Measurements from ENCODE around the gene DNASE1L1.

Gene DNASE1L1

DNA sequence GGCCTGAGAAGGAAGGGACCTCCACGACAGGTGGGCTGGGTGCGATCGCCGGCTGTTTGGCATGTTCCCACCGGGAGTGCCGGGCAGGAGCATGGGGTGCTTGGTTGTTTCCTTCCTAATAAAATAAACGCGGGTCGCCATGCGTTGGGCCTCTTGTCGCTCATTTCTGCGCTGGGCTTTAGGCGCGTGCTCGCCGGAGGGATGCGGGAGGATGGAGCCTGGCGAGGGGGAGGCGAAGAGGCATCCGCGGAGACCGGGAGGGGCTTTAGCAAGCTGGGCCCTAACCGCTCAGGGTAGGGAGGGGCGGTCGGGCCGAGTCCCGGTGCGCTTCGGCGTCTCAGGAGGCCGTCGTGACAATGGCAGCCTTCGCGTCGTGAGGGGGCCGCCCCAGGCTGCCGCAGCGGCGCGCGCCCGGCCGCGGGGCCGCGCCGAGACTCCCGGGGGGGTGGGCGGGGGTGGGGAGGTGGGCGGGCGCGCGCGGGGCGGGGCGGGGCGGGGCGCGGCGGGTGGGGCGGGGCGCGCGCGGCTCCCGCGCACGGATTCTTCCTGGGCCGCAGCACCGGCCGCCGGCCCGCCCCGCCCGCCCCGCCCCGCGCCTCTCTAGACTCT lies 27.4 kb upstream of the DNASE1L1 start:
- DNase-seq, result no peak

DNA sequence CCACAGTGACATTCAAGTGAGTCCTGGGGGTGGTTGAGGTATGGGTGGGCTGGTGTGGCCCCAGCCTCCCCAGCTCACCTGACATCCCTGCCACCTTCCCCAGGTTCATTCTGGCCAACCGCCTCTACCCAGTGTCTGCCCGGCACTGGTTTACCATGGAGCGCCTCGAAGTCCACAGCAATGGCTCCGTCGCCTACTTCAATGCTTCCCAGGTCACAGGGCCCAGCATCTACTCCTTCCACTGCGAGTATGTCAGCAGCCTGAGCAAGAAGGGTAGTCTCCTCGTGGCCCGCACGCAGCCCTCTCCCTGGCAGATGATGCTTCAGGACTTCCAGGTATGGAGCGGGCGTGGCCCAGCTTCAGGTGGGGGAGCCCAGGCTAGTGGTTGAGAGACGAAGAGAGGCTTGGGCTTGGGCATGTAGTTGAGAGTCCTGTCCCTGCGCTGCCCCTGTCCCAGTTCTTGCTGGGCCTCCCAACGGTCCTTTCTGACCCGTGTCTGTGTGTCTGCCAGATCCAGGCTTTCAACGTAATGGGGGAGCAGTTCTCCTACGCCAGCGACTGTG lies 26.2 kb upstream of the DNASE1L1 start:
- no peak for DNase-seq

DNA sequence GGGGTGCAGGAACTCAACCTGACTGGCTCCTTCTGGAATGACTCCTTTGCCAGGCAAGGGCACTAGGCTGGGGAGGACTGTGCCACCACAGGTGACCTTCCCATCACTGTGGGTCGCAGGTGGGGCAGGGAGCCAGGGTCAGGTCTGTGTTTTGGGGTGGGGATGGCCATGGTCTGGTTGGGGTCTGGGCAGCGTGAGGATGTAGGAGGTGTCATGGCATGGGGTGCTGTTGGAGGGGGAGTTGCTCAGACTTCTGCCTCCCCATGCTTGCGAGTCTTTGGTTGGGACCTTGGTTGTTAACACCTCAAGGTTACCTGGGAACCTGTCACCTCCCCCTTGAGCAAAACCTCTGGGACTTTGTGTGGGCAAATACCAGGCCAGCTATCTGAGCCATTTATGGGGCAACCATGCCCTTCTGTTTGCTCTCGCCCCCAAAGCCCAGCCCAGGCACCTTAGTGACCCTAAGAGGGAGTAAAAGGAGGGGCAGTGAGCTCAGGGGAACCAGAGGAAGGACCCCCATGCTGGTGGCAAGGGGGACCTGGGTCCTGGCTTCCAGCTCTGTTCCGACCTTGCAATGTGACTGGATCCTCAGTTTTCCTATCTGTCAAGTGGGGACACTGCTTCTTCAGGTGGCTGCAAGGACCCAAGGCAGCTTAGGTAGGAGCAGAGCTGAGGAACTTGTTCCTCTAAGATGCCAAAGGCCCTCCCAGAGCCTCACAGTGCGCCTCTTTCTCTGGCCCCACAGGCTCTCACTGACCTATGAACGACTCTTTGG lies 25.5 kb upstream of the DNASE1L1 start:
- no peak for DNase-seq

DNA sequence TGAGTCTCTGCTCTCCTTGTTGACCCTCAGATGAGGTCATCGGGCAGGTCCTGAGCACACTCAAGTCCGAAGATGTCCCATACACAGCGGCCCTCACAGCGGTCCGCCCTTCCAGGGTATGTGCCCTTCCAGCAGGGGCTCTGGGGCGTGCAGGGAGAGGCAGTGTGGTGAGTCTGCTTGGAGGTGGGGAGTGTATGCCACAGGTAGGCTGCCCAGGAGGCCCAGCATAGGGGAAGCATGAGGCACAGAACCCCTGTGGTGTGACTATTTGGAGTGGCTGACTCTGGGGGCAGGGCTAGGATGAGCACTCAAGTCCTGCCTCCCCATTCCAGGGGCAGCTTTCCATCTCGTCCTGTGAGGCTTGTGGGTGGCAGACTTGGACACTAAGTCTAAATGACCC lies 24.6 kb upstream of the DNASE1L1 start:
- DNase-seq, result no peak

DNA sequence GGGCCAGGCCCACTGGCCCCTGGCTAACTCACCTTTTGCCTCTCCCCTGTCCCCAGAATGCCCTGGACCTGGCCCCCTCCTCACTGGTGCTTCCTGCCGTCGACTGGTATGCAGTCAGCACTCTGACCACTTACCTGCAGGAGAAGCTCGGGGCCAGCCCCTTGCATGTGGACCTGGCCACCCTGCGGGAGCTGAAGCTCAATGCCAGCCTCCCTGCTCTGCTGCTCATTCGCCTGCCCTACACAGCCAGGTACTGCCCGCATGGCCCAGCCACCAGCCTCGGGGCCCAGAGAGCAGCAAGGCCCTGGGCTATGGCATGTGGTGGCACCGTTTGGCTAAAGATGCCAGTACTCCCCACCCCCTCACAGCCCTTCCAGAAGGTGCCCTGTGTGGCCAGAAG lies 23.2 kb upstream of the DNASE1L1 start:
- DNase-seq, result no peak

DNA sequence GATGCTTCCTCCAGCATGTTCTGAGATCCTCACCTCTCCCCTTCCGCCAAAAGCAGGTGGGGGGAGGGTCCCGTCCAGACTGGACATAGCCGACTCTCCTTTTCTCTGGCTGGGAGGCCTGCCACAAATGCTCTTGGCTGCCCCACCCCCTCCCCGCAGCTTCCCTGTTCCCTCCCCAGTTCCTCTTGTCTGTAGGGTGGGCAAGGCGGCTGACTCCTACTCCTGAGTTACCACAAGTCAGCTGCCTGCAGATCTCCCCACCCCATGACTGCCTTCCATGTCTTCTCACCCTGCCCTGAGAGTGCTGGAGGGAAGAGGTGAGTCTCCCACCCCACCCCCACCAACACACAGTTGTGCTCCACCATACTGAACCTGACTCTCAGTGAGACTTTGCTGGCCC lies 22.3 kb upstream of the DNASE1L1 start:
- DNase-seq, result no peak

DNA sequence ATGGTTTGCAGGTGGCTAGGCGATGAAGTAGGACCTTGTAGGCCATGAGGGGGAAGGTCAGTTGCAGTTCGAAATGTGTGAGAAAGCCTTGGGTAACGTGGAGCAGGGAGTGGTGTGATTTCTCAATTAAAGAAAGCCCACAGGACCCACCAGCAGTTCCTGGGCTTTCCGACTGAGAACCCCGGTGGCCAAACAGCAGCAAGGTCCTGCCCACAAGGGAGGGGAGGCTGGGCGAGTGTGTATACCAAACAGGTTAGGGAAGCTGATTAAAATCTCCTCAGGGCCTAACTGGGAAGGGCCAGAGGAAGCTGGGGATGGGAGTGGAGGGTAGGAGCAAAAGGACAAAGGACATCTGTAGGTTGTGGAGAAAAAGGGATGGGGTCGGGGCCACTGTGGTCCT lies 21.9 kb upstream of the DNASE1L1 start:
- no peak for DNase-seq

DNA sequence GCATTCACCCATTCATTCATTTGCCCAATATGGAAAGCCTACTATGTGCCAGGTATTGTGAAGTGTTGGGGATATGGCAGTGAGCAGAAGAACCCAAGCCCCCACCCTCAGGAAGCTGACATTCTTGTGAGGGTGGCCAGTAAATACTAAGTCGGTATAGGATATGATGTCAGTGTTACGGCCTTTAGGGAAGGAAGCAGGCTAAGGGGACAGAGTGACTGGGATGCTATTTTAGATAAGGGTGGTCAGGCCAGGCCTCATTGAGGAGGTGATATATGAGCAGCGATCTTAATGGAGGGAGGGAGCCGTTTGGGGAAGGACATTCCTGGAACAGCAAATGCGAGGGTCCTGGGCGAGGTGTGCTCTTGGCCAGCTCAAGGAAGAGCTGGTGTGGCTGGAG lies 21.4 kb upstream of the DNASE1L1 start:
- no peak for DNase-seq

DNA sequence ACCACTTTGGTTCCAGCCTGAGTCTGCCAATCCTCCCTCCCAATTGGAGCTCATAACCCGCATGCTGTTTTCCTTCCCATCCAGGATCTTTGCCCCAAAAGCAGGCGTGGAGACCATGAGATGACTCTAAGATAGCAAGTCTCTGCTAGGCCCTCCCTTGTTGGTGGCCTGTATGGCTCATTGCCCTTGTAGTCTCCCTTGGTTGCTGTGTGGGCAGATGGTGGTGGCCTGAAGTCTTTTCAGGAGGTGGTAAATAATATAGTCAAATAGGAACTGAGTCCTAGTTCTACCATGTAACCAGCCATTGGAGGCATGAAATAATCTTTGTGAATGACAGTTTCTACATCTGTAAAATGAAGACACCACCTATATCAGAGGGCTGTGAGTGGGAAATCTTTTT lies 20.7 kb upstream of the DNASE1L1 start:
- no peak for DNase-seq

DNA sequence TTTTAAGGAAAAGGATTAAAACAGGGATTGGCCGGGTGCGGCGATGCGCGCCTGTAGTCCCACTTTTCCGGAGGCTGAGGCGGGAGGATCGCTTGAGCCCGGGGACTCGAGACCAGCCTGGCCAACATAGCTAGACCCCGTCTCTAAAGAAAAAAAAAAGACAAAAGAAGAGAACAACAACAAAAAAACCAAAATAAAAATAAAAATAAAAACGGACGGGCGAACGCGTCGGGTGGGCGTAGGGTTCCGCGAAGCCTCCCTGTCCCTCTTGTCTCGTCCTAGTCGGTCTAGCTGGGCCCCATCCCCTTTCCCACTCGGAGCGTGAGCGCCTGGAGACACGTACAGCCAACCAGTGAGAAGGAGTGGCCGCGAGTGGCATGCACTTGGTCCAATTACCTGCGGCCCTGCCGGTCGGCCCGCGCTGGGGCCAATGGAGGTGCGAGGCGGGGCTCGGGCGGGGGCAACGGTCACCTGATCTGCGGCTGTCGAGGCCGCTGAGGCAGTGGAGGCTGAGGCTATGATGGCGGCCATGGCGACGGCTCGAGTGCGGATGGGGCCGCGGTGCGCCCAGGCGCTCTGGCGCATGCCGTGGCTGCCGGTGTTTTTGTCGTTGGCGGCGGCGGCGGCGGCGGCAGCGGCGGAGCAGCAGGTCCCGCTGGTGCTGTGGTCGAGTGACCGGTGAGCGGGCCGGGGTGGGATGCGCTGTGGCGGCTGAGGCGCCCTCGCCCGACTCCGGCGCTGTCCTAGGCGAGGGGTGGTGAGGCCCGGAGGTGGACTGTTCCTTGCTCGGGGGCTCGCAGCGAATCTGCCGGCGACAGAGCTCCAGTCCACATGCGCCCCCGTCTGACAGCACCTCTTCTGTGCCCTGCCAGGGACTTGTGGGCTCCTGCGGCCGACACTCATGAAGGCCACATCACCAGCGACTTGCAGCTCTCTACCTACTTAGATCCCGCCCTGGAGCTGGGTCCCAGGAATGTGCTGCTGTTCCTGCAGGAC lies 19.4 kb upstream of the DNASE1L1 start, which contains the start of gene ATP6AP1:
ATP6AP1 (plus strand) TSS at position 502 of the 996 bp plus-strand sequence; CDS start at position 518, 16 bp downstream.
- DNase-seq, result peak; percentile 58

DNA sequence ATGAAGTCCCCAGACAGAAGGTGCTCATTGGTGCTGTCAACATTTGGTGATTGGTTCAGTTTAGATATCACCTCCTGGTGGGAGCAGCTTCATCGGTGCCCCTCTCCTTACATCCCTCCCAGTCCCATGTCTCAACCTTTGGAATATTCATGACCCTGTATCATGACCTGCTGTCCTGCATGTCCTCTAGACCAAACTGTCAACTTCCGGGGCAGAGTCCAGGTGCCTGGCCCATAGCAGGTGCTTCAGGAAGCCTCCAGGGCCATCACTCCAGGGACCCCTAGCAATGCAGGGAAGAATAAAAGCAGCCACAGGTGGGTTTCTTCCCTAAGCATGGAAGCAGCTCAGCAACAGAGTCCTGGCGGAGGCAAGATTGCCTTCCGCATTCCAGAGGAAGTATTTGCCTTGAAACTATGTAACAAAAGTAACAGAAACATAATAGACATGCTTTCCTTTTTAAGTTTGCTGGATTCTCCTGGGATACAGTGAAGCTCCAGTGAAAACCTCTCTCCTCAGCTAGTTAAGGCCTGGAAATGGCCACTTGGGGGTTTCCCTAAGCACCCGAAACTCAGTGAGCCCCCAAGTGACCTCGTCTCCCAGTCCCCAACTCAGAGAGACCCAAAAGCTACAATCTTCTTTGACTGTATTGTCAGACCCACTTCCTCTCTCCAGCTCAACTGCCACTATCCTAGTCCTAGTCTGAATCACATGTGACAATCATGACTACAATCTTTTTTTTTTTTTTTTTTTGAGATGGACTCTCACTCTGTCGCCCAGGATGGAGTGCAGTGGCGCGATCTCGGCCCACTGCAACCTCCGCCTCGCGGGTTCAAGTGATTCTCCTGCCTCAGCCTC lies 18.1 kb upstream of the DNASE1L1 start:
- DNase-seq, result no peak

DNA sequence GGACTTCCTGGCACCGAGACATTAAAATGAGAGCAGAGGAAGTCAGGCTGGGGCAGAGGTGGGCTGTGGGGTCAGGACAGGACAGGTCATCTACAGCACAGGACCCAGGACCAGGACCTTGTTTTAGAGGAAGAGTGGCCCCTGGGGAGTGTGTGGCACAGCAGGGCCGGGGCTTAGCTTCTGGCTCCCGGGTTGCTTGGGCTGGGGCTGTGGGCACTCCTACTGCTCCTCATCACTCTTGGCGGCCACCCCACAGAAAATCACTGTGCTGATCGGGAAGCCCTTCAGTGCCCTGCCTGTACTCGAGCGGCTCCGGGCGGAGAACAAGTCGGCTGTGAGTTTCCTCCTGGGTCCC lies 11.3 kb upstream of the DNASE1L1 start:
- DNase-seq, result no peak

DNA sequence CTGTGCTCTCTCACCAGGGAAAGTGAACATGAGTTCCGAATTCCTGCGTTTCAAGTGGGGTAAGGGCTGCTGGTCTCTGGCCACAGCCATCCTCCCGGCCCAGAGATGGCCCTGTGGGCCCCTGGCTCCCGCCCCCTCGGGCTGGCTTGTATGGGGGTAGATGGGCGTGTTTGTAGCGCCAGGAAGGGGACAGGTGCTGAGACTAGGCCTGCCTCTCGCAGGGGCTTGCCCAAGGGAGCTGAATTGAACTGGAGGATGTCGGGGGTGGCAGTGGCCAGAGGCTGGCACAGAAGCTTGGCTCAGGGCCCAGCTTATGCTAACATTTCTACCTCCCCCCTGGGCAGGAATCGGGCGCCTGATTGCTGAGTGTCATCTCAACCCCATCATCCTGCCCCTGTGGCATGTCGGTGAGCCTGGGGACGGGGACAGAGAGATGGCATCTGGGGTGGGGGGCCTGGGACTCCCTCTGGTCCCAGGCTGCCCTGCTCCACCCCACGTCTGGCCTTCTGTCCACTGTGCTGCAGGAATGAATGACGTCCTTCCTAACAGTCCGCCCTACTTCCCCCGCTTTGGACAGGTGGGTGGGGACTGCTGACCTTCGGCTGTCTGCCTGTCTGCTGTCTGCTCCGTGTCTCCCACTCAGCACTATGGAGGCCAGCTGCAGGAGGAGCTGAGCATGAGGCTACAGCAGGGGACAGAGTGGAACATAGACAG lies 10.8 kb upstream of the DNASE1L1 start:
- no peak for DNase-seq

DNA sequence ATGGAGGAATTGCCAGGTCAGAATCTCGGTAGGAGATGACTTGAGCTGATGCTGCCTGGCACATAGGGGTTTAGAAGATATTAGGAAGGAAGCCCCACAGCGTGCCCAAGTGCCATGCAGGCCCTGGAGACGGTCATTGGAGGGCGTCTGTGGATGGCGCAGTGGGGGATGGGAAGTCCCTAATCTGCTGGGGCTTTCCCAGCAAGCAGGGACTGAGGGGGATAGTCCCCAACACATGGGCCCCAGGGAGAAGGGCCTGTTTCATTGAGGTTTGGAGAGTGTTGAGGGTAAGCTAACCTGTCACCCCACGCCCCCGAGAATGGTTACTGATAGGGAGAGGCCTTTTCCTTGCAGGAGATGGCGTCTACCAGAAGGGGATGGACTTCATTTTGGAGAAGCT lies 10.1 kb upstream of the DNASE1L1 start:
- no peak for DNase-seq

DNA sequence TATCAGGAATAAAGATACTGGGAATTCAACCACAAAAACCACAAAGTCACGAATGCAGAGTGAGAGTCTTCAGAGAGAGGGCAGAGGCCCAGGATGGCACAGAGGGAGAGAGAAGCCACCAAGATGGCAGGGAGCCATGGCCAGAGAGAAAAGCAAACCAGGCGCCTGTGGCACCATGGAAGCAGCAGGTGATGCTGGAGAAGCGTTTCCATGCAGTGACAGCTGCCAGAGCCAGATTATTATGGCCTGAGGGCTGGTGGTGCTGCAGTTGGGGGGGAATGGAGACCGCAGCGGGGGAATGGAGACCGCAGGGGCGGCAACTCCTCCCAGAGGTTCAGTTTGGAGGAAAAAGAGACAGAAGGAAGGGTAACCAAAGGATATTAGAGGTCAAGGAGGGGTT lies 8.1 kb upstream of the DNASE1L1 start:
- DNase-seq, result no peak

DNA sequence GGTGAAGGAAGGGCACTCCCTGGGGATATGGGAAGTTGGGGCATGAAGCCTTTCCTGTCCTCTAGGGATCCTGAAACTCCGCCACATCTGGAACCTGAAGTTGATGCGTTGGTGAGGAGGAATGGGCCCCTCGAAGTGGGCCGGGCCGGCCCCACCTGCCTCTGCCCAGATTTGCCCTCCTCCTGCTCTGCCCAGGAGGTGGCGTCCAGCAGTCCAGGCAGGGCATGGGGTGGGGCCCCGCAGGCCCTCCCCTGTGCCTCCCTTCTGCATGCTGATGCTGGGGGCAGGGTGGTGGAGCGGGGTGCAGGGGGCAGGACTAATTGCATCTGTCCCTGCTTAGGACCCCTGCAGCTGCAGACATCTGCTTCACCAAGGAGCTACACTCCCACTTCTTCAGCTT lies 4.1 kb upstream of the DNASE1L1 start:
- no peak for DNase-seq

DNA sequence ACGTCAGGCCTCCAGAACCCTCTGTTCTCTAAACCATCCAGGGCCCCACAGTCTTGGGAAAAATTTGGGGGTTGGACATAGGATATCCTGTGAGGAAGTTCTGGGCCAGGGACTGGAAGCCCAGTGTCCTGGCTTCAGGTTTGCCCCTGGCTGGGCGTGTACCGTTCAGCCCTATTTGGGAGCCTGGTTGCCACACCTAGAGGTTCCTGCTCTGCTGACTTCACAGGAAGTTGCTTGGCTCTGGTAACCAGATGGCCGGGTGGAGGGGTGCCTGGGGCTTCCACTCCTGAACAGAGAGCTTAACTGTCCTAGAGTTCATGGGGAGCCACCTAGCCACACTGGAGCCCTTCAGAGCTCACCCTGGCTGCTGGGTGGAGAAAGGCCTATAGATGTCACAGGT lies 3.4 kb upstream of the DNASE1L1 start:
- no peak for DNase-seq

DNA sequence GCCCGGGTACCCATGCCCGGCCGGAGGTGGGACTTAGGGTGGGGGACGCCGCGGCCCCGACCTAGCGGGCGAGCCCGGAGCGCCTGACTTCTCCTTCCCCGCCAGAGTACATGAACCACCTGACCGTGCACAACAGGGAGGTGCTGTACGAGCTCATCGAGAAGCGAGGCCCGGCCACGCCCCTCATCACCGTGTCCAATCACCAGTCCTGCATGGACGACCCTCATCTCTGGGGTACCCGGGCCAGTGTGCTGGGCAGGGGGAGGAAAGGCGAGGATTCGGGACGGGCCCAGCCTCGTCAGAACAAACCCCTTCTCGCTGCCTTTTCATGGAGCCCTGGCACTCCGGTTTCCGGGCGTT lies 2.9 kb upstream of the DNASE1L1 start:
- DNase-seq, result no peak

DNA sequence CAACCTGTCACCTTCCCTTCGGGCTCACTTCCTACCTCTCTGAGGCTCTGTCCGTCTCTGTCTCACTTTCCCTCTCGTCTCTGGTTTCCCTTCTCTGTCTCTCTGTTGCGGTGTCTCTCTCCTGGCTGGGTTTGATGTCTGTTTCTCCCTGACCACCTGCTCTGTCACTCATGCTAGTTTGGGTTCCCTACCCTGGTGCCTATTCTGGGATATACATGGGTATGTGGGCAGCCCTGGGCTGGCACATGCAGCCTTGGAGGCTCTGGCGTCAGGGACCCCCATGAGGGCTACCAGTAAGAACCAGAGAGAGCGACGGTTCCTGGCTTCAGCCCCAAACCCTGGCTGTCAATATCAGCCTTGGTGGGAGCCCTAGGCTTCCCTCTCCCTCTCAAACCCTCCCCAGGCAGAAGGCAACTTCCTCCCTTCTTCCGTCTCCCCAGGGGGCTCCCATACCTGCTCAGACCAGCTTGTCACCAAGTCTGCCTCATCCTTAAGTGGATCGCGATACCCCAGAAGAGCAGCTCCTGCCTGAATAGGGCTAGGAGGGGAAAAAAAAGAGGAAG lies 314 bp downstream of the DNASE1L1 start:
- no peak for DNase-seq

DNA sequence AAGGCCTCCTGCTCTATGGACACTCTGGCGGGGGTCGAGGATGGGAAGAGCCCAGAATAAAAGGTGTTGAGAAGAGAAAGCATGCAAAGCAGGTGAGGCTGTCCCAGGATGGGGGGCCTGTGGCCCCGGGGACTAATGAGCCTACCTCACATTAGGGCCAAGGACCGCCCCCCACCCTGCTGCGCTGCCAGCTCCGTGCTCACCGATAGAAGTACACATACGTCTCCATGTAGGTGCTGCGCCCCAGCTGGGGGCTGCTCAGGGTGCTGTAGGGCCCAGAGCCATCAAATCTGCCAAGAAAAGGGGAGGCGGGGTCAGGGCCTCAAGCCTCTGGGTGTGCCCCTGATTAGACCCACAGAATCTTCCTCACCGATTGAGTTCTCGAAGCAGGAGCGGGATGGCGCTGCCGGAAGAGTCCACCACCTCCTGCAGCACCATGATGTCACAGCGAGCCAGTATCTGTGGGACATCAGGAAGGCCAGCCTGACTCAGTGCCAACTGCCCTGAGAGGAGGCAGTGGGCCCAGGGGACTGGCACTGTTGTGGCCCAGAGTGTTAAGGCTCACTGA lies 4.3 kb downstream of the DNASE1L1 start:
- no peak for DNase-seq

DNA sequence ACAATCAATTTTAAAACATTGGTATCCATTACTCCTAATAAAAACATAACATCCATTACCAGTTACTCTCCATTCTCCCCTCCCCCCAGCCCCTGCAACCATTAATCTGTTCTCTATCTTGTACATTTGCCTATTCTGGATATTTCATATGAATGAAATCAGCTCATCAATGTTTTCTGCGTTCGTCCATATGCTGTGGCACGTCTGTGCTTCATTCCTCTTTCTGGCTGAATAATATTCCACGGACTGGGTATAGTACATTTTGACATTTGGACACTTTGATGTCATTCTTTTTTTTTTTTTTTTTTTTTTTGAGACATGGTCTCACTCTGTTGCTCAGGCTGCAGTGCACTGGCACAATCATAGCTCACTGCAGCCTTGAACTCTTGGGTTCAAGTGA lies 5.2 kb downstream of the DNASE1L1 start:
- DNase-seq, result no peak

Data from KG1 (cell line).